ENCODE results near the gene GDF7.

DNA sequence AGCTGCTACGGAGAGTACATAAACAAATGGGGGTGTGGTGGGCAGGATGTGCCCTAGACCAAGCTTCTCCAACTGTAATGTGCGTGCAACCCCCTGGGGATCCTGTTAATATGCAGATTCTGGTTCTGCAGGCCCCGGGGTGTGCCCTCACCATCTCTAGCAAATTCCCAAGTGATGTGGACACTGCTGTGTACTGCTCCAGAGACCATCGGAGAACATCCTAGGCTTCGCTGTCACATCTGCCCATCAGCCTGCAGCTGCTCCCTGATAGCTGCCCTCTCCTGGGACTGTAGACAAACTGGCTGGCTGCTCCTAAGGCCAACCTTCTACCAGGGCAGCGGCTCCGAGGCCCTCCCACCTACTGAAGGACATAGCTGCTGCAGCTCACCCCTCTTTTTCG is 19.2 kb upstream of the GDF7 start:
- TF ChIP-seq, protein P1, sequence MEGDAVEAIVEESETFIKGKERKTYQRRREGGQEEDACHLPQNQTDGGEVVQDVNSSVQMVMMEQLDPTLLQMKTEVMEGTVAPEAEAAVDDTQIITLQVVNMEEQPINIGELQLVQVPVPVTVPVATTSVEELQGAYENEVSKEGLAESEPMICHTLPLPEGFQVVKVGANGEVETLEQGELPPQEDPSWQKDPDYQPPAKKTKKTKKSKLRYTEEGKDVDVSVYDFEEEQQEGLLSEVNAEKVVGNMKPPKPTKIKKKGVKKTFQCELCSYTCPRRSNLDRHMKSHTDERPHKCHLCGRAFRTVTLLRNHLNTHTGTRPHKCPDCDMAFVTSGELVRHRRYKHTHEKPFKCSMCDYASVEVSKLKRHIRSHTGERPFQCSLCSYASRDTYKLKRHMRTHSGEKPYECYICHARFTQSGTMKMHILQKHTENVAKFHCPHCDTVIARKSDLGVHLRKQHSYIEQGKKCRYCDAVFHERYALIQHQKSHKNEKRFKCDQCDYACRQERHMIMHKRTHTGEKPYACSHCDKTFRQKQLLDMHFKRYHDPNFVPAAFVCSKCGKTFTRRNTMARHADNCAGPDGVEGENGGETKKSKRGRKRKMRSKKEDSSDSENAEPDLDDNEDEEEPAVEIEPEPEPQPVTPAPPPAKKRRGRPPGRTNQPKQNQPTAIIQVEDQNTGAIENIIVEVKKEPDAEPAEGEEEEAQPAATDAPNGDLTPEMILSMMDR (IDR thresholded peaks at IDR 0.05; ENCODE audit: poor library complexity): no peak
- TF ChIP-seq EZH2phosphoT487 (IDR thresholded peaks at IDR 0.05; ENCODE audit: low read depth, severe bottlenecking, unreplicated experiment): no peak
- no peak for TF ChIP-seq EZH2 (IDR thresholded peaks at IDR 0.05; ENCODE audit: borderline replicate concordance)

Data from hepatocyte (in vitro differentiated cells).